SK-N-SH (cell line): ENCODE measurements around the gene PTBP2.

ENCODE experiments used
- CHD2 ChIP-seq: fragments of 150-350 bp; IDR thresholded peaks from 2 replicates; pipeline ENCODE4 v1.6.1; 2018; ENCODE audit warnings: low read length; ENCODE audit not compliant: partially characterized antibody
- EP300 ChIP-seq, 2 experiments: IDR thresholded peaks; 2 replicates each; pipeline versions ENCODE4 v1.4.0 to v1.6.1; 2012; ENCODE audit warnings: borderline replicate concordance in 1 of 2, low read depth in 1 of 2, low read length in 1 of 2
- POLR2AphosphoS5 ChIP-seq: IDR thresholded peaks from 2 replicates; pipeline ENCODE4 v1.6.1; 2012; ENCODE audit warnings: low read depth, low read length
- TF ChIP-seq, protein P1 (sequence below): IDR thresholded peaks from 2 replicates; pipeline ENCODE4 v1.4.0; 2012; ENCODE audit warnings: low read depth, borderline replicate concordance
- TF ChIP-seq, protein P2 (sequence below): fragments of 200-600 bp; sonication (generic); IDR thresholded peaks from 2 replicates; pipeline ENCODE4 v1.6.1; 2017; ENCODE audit warnings: antibody characterized with exemption, mild to moderate bottlenecking, moderate library complexity
- TF ChIP-seq, protein P3 (sequence below): IDR thresholded peaks from 2 replicates; pipeline ENCODE4 v1.6.1; 2012; ENCODE audit warnings: mild to moderate bottlenecking, low read depth, low read length, moderate library complexity
- TF ChIP-seq, protein P4 (sequence below): fragments of 150-350 bp; IDR thresholded peaks from 2 replicates; pipeline ENCODE4 v1.6.1; 2016; ENCODE audit warnings: mild to moderate bottlenecking, low read depth, low read length

DNA sequence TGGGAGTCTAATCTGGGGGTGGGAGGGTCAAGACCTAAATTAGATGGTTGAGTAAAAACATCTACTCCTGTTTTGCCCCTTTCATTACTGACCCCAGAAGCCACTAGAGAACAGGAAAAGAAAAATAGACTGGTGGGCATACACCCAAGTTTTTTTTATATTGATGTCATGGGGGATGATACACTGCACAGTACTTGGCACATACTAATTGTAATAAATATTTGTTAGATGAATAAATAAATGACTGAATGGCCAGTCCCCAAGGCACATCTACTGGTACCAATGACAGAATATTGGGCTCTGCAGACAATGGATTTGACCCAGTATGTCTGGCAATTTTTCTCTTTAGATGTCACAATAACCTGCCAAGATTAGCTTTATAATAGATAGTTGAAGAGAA is 36.8 kb upstream of the PTBP2 start:
- no peak for TF ChIP-seq POLR2AphosphoS5
- TF ChIP-seq CHD2 = no peak
- TF ChIP-seq, protein P1, sequence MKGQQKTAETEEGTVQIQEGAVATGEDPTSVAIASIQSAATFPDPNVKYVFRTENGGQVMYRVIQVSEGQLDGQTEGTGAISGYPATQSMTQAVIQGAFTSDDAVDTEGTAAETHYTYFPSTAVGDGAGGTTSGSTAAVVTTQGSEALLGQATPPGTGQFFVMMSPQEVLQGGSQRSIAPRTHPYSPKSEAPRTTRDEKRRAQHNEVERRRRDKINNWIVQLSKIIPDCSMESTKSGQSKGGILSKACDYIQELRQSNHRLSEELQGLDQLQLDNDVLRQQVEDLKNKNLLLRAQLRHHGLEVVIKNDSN = no peak
- TF ChIP-seq, protein P2, sequence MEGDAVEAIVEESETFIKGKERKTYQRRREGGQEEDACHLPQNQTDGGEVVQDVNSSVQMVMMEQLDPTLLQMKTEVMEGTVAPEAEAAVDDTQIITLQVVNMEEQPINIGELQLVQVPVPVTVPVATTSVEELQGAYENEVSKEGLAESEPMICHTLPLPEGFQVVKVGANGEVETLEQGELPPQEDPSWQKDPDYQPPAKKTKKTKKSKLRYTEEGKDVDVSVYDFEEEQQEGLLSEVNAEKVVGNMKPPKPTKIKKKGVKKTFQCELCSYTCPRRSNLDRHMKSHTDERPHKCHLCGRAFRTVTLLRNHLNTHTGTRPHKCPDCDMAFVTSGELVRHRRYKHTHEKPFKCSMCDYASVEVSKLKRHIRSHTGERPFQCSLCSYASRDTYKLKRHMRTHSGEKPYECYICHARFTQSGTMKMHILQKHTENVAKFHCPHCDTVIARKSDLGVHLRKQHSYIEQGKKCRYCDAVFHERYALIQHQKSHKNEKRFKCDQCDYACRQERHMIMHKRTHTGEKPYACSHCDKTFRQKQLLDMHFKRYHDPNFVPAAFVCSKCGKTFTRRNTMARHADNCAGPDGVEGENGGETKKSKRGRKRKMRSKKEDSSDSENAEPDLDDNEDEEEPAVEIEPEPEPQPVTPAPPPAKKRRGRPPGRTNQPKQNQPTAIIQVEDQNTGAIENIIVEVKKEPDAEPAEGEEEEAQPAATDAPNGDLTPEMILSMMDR = no peak
- TF ChIP-seq, protein P3, sequence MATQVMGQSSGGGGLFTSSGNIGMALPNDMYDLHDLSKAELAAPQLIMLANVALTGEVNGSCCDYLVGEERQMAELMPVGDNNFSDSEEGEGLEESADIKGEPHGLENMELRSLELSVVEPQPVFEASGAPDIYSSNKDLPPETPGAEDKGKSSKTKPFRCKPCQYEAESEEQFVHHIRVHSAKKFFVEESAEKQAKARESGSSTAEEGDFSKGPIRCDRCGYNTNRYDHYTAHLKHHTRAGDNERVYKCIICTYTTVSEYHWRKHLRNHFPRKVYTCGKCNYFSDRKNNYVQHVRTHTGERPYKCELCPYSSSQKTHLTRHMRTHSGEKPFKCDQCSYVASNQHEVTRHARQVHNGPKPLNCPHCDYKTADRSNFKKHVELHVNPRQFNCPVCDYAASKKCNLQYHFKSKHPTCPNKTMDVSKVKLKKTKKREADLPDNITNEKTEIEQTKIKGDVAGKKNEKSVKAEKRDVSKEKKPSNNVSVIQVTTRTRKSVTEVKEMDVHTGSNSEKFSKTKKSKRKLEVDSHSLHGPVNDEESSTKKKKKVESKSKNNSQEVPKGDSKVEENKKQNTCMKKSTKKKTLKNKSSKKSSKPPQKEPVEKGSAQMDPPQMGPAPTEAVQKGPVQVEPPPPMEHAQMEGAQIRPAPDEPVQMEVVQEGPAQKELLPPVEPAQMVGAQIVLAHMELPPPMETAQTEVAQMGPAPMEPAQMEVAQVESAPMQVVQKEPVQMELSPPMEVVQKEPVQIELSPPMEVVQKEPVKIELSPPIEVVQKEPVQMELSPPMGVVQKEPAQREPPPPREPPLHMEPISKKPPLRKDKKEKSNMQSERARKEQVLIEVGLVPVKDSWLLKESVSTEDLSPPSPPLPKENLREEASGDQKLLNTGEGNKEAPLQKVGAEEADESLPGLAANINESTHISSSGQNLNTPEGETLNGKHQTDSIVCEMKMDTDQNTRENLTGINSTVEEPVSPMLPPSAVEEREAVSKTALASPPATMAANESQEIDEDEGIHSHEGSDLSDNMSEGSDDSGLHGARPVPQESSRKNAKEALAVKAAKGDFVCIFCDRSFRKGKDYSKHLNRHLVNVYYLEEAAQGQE = no peak
- no peak for TF ChIP-seq EP300 (IDR thresholded peaks at IDR 0.05; ENCODE audit: borderline replicate concordance in 1 of 2, low read depth in 1 of 2, low read length in 1 of 2)
- TF ChIP-seq, protein P4, sequence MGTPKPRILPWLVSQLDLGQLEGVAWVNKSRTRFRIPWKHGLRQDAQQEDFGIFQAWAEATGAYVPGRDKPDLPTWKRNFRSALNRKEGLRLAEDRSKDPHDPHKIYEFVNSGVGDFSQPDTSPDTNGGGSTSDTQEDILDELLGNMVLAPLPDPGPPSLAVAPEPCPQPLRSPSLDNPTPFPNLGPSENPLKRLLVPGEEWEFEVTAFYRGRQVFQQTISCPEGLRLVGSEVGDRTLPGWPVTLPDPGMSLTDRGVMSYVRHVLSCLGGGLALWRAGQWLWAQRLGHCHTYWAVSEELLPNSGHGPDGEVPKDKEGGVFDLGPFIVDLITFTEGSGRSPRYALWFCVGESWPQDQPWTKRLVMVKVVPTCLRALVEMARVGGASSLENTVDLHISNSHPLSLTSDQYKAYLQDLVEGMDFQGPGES = no peak
